Rectal smooth muscle tissue (tissue), 1 donor: Measurements from ENCODE around the gene ERLIN1.

Experiments
- H3K27ac ChIP-seq: one replicate; pipeline ENCODE4 v1.7.0; 2013; ENCODE audit warnings: low read depth, low read length, inconsistent platforms
- H3K27me3 ChIP-seq: one replicate; pipeline ENCODE4 v1.7.0; 2013; ENCODE audit warnings: low read length; ENCODE audit not compliant: control insufficient read depth, insufficient read depth
- H3K36me3 ChIP-seq: one replicate; pipeline ENCODE4 v1.7.0; 2013; ENCODE audit warnings: low read length; ENCODE audit not compliant: control insufficient read depth, insufficient read depth
- H3K4me1 ChIP-seq: one replicate; pipeline ENCODE4 v1.7.0; 2013; ENCODE audit warnings: low read length; ENCODE audit not compliant: control insufficient read depth, insufficient read depth
- H3K4me3 ChIP-seq: one replicate; pipeline ENCODE4 v1.7.0; 2013; ENCODE audit warnings: low read length
- H3K9ac ChIP-seq: one replicate; pipeline ENCODE4 v1.7.0; 2013; ENCODE audit warnings: low read length

The ERLIN1 gene

DNA sequence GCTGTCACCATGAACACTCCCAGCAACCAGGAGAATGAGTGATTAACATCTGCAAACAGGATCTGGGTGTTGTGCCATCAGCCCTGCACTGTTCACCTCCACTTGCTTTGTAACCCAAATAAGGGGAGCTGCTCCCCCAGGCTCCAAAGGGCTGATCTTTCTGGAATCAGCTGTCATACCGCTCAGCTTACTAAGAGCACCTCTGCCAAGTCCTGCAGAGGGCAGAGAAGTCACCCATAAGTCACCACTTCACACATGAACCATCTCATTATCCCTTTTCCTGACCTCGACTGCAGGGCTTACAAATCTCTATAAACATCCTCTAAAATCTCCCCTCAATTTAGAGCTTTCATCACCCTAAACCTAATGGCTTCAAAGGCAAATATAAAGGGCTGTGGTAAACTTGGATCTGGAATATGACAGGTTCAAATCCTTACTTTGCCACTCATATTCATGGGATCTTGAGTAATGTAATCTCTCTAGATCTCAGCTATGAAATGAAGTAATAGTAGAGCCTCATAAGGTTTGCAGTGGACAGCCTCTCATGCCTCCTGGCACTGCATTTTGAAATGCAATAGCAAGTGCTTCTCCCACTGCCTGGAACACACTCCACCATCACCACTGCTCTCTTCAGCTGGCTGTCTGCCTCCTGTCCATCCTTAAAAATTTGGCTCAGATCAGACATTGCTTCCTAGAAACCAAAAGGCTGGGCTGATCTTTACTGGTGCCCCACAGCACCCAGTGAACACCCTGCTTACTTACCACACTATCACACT lies 38.8 kb downstream of the ERLIN1 start:
- Histone ChIP-seq H3K27me3 (no peaks in the 10 kb centered on the region), H3K4me1 (no peaks in the 10 kb centered on the region), H3K4me3 (no peak overlapping the region), H3K36me3 (peaks cover 8% of the 10 kb centered on the region), H3K9ac (no peak overlapping the region), H3K27ac (no peak overlapping the region)

DNA sequence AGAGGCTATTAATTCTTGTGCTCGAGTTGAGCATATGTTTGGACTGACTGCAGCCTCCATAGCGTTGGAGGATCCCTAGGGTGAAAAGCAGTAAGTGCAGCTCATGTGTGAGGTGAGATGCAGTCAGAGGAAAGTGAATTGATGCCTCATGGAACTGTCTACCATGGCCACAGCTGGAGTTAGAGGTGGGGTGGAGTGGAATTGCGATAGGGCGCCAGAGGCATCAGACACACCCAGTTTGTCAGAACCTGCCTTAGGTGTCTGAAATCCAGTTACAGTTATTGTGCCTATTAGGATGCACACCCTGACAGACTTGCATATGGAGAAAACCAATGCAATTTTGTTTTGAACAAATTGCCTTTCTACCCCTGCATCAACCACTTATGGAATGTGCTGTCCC lies 39.4 kb downstream of the ERLIN1 start:
- H3K9ac ChIP-seq = no peak overlapping the region
- no peaks in the 10 kb centered on the region for H3K4me1 ChIP-seq
- H3K4me3 ChIP-seq = no peak overlapping the region
- H3K36me3 ChIP-seq = peaks cover 3% of the 10 kb centered on the region
- no peaks in the 10 kb centered on the region for H3K27me3 ChIP-seq
- H3K27ac ChIP-seq = no peak overlapping the region

DNA sequence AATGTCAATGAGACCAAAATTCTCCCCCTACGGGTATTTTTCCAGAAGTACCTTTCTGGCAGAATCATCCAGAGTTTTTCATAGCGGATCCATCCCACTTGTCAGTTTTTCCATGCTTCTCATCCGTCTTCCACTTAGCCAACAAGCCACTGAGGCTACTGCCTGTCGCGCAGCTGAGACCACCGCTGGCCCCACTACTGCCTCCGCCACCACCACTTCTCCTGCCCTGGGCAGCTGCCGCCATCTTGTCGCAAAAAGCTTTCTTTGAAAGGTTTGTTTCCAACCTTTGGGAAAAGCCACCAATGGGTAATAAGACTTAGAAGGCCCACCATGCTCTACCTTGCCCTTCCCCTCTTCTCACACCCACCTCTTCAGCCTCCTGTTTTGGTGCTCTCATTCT lies 42.1 kb downstream of the ERLIN1 start:
- Histone ChIP-seq H3K36me3 (no peaks in the 10 kb centered on the region), H3K9ac (no peak overlapping the region), H3K4me1 (no peaks in the 10 kb centered on the region), H3K4me3 (no peak overlapping the region), H3K27me3 (no peaks in the 10 kb centered on the region), H3K27ac (no peak overlapping the region)

DNA sequence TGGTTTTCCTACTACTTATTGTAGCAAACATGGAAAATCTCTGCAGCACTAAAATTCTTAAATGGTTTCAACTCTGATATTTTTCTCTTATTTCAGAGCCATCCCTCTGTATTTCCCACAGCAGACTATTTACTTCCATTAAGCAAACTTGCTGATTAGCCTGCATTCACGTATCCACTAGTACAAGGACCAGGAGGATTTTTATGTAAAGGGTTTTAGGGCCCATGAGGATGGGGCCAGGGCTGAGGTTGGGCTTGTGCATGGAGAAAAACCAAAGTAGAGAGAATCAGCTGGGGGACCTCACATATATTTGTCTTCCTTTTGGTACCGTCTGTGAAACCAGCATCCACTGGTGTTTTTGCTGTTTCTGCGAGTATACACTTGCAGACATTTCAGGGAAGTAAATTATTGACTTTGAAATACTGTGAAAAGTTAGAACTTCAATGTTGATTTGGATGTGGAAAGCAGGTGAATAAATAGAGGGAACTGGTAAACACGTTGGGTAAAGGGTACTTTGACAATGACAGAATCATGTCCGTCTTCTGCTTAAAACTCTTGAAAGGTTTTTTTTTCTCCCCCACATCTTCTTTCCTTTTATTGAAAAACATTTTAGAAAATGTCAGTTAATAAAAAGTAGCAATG lies 44.3 kb downstream of the ERLIN1 start:
- Histone ChIP-seq H3K27ac (no peak overlapping the region), H3K27me3 (no peaks in the 10 kb centered on the region)

DNA sequence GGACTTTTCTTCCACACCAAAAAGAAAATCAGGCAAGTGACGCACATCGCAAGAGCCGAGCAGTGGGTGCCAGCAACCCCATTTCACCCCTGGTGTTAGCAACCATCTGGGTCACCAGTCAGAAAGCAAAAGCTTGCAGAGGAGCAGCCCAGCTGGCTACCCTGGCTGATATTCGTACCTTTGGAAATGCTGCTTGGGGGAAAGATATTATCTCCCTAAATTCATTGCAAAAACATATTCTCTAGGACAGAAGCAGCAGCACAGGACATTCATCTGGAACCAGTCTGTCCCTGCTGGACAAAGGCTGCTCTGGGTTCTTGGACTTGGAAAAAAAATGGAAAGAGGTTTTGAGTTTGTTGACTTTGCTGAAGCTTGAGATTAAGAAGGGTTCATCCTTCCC lies 45.8 kb downstream of the ERLIN1 start:
- Histone ChIP-seq H3K27ac (no peak overlapping the region), H3K9ac (no peak overlapping the region), H3K4me1 (no peaks in the 10 kb centered on the region), H3K4me3 (no peak overlapping the region), H3K27me3 (no peaks in the 10 kb centered on the region), H3K36me3 (no peaks in the 10 kb centered on the region)

More for the DNA sequence above, 44.3 kb downstream of the ERLIN1 start:
- Histone ChIP-seq H3K4me3 (no peak overlapping the region), H3K4me1 (no peaks in the 10 kb centered on the region), H3K36me3 (no peaks in the 10 kb centered on the region), H3K9ac (no peak overlapping the region)

DNA sequence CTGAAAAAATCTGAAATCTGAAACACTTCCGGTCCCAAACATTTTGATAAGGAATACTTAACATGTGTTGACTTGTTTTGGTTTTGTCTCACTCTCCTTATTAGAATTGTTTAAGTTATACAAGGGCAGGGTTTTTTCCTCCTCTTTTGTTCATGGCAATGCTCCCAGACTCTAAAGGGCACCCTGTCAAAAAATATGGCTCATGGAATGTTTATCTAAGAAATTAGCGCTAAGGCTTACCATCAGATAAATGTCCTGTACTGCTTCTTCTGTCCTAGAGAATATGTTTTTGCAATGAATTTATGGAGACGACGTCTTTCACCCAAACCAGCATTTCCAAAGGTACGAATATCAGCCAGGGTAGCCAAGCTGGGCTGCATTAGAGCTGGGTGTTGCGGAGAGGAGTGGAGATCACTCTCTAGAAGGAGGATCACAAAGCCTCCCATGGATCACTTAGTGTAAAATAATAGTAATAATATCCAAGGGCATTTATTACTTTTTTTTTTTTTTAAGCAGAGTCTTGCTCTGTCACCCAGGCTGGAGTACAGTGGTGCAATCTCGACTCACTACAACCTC lies 46.8 kb downstream of the ERLIN1 start:
- no peak overlapping the region for H3K4me3 ChIP-seq
- H3K36me3 ChIP-seq = no peaks in the 10 kb centered on the region
- H3K27ac ChIP-seq = no peak overlapping the region
- no peaks in the 10 kb centered on the region for H3K27me3 ChIP-seq
- H3K9ac ChIP-seq = no peak overlapping the region
- H3K4me1 ChIP-seq = no peaks in the 10 kb centered on the region

DNA sequence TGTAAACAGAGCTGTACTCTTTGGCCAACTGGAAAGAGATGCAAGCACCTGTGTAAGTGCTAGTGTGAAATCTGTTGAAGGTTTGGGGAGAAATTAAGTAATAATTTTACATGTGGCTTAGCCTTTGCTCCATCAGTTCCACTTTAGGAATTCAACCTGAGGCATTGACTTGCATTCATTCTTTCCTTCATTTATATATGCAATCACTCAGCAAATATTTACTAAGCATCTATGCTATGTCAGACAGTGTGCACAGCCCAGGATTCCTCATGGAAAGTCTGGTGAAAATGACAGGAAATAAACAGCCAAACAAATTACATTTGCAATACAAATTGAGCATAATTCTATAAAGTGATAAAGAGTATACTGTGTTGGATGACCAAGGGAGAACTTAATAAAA lies 50.3 kb downstream of the ERLIN1 start:
- Histone ChIP-seq H3K36me3 (no peaks in the 10 kb centered on the region), H3K4me1 (no peaks in the 10 kb centered on the region), H3K4me3 (no peak overlapping the region), H3K27me3 (no peaks in the 10 kb centered on the region), H3K9ac (no peak overlapping the region), H3K27ac (no peak overlapping the region)

DNA sequence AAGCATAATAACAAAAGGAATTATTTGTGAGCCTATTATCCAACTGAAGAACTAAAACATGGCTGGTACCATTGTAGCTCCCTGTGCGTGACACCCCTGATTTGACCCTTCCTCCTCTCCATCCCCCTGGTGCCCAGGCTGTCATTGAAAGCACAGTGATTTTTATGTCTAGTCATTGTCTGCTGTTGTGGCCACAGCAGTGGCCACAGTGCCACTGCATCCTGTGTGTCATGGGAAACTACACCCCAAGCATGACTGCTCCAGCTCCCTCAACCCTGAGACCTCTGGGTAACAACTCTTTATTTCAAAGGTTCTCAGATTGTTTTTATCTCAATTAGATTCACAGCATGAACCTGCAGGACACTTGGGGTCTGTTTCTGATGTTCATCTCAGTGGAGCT lies 52.0 kb downstream of the ERLIN1 start:
- Histone ChIP-seq H3K4me3 (no peak overlapping the region), H3K36me3 (no peaks in the 10 kb centered on the region), H3K27me3 (no peaks in the 10 kb centered on the region)

DNA sequence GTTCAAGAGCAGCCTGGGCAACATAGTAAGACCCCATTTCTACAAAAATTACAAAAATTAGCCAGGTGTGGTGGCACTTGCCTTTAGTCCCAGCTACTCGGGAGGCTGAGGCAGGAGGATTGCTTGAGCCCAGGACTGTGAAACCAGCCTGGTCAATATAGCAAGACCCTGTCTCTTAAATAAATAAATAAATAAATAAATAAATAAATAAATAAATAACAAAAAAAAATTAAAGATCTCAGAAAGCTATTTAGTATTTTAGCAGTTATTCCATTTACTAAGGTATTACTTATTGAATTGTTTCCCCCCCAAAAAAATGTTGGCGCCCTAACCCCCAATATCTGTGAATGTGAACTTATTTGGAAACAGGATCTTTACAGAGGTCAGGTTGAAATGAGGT lies 53.4 kb downstream of the ERLIN1 start:
- no peak overlapping the region for H3K27ac ChIP-seq
- H3K4me3 ChIP-seq = no peak overlapping the region
- no peaks in the 10 kb centered on the region for H3K4me1 ChIP-seq
- H3K36me3 ChIP-seq = no peaks in the 10 kb centered on the region
- no peak overlapping the region for H3K9ac ChIP-seq
- no peaks in the 10 kb centered on the region for H3K27me3 ChIP-seq

More for the DNA sequence above, 52.0 kb downstream of the ERLIN1 start:
- H3K27ac ChIP-seq = no peak overlapping the region
- H3K4me1 ChIP-seq = no peaks in the 10 kb centered on the region
- no peak overlapping the region for H3K9ac ChIP-seq

DNA sequence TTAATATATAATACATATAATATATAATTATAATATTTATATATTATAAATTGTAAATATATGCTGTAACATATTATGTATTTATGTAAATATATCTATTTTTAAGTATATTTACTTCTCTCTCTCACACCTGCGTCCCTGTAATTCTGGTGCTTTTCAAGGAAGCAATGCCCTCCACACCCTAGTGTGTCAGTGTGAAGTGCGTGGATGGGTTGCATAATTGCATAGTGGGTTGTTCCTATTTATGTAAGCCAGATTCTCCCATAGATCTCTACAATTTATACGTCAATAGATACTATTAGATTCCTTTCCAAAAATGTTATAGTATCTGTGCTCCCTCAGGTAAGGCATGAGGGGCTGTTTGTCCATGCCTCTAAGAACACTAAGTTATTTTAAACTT lies 54.3 kb downstream of the ERLIN1 start:
- H3K36me3 ChIP-seq = no peaks in the 10 kb centered on the region

DNA sequence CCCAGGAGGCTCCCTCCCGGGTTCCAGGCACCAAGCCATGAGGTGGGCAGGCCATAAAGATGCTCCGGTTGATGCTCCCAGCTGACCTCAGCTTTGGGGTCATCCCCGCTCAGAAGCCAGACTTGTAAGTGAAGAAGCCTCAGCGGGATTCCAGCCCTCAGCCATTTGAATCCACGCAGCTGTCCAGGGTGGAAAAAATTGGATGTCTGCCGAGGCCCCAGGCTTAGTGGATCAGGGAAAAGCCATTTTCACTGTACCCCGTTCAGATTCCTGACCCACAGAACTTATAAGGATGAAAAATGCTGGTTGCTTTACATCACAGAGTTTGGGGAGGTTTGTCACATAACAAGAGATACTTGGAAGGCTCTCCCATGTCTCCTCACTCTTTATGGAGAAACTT lies 55.0 kb downstream of the ERLIN1 start:
- Histone ChIP-seq H3K4me1 (no peaks in the 10 kb centered on the region), H3K4me3 (no peak overlapping the region), H3K27me3 (no peaks in the 10 kb centered on the region), H3K36me3 (no peaks in the 10 kb centered on the region), H3K27ac (no peak overlapping the region), H3K9ac (no peak overlapping the region)

More for the DNA sequence above, 54.3 kb downstream of the ERLIN1 start:
- no peak overlapping the region for H3K9ac ChIP-seq
- H3K27me3 ChIP-seq = no peaks in the 10 kb centered on the region
- H3K4me3 ChIP-seq = no peak overlapping the region
- H3K27ac ChIP-seq = no peak overlapping the region
- no peaks in the 10 kb centered on the region for H3K4me1 ChIP-seq

DNA sequence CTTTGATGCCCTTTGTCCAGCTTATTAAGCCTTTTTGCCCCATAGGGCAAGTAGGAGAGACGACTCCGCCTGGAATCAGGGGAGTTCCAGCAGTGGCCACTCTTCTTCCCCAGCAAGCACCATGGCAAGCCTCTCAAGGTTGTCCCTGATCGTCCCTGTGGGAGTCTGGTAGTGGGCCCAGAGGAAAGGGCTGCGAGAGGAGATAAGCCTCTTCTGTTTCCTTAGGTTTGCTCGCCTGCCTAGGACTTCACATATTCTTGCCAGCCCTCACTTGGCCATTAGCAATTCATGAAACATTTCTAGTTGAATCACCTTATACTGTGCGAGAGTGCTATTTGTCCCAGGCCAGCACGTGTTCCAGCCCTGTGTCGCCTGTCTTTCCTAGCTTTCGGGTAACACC lies 56.4 kb downstream of the ERLIN1 start:
- Histone ChIP-seq H3K9ac (no peak overlapping the region), H3K27me3 (no peaks in the 10 kb centered on the region), H3K27ac (no peak overlapping the region), H3K36me3 (no peaks in the 10 kb centered on the region), H3K4me3 (no peak overlapping the region), H3K4me1 (no peaks in the 10 kb centered on the region)

DNA sequence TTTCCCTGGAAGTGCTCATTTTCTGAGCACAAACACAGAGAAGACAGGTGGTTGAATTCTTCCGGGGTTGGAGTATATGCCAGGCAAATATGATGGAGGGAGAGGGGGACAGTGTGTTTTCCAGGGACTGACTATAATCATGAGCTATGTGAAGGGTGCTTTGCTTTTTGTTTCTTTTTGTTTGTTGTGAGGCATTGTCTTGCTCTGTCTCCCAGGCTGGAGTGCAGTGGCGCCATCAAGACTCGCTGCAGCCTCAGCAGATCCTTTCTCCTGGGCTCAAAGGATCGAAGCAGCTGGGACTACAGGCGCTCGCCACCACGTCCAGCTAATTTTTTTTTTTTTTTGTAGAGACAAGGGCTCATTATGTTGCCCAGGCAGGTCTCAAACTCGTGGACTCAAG lies 56.9 kb downstream of the ERLIN1 start:
- Histone ChIP-seq H3K36me3 (no peaks in the 10 kb centered on the region), H3K4me3 (no peak overlapping the region), H3K9ac (no peak overlapping the region), H3K4me1 (no peaks in the 10 kb centered on the region), H3K27ac (no peak overlapping the region), H3K27me3 (no peaks in the 10 kb centered on the region)
